Loucy (cell line): Measurements from ENCODE around the gene SEPTIN2.
"Not testable (repeated sequence)": the region's sequence is repeated elsewhere in the genome, so short reads cannot be mapped to it uniquely, and the experiment has no call there.

Source experiments
- CTCF ChIP-seq: fragments of 200-600 bp; sonication (generic); conservative IDR thresholded peaks from 2 replicates; pipeline ENCODE4 v1.5.1; 2014; ENCODE audit warnings: mild to moderate bottlenecking, antibody characterized with exemption, low read length
- EZH2phosphoT487 ChIP-seq: fragments of 200-600 bp; IDR thresholded peaks from 2 replicates; pipeline ENCODE4 v1.6.1; 2018; ENCODE audit warnings: antibody characterized with exemption, mild to moderate bottlenecking, moderate library complexity, borderline replicate concordance

GRCh38 chr2:241392753-241393152, 77.0 kb downstream of the SEPTIN2 start:
- TF ChIP-seq CTCF, EZH2phosphoT487: not testable (repeated sequence)
